Measurements from ENCODE around the gene CREBBP.

CREBBP gene

GRCh38 chr16:3706253-3707012 lies 174.1 kb downstream of the CREBBP start:
- no peak for DNase-seq
- H3K36me3 ChIP-seq (ENCODE audit: control insufficient read depth in 4 of 4, insufficient read depth in 4 of 4, low read length in 3 of 4) = peaks cover 0 to 8% (median 2%) of the 10 kb centered on the region in 4 experiments
- H3K27ac ChIP-seq (ENCODE audit: insufficient read depth in 1 of 2, low read depth in 1 of 2, low read length in 2 of 2, poor library complexity in 1 of 2, severe bottlenecking in 2 of 2) = no peak overlapping the region
- no peaks in the 10 kb centered on the region for H3K9me3 ChIP-seq (ENCODE audit: control extremely low read depth in 1 of 5, control insufficient read depth in 4 of 5, insufficient read depth in 2 of 5, low read depth in 1 of 5, low read length in 4 of 5)
- no peak overlapping the region for H3K4me3 ChIP-seq (ENCODE audit: control insufficient read depth in 1 of 7, extremely low read depth in 1 of 7, insufficient read depth in 4 of 7, low read depth in 2 of 7, low read length in 6 of 7)
- peaks cover 0 to 6% (median 4%) of the 10 kb centered on the region in 4 experiments for H3K4me1 ChIP-seq (ENCODE audit: control extremely low read depth in 1 of 4, control insufficient read depth in 4 of 4, insufficient read depth in 4 of 4, low read length in 3 of 4)
- WGBS (ENCODE audit: insufficient coverage) = 100% methylated on average over 3 of the region's 10 CpGs
- peaks cover 0 to 30% (median 12%) of the 10 kb centered on the region in 5 experiments for H3K27me3 ChIP-seq (replicated peaks in 2 of 5; ENCODE audit: control insufficient read depth in 4 of 5, insufficient read depth in 5 of 5, low read length in 4 of 5)
- POLR2A ChIA-PET = no interaction called here
- CTCF ChIA-PET = no interaction called here

- no peak for DNase-seq
- peaks cover 0 to 45% (median 22%) of the 10 kb centered on the region in 5 experiments for H3K27me3 ChIP-seq (replicated peaks in 2 of 5; ENCODE audit: control insufficient read depth in 4 of 5, insufficient read depth in 5 of 5, low read length in 4 of 5)
- CTCF ChIA-PET = interaction anchor here (0.7 to 1.7 kb wide), 2 partner anchors 10 to 11 kb away, joined by 3 to 6 read pairs; no protein-coding TSS in a partner anchor
- peaks cover 0 to 8% (median 2%) of the 10 kb centered on the region in 4 experiments for H3K36me3 ChIP-seq (ENCODE audit: control insufficient read depth in 4 of 4, insufficient read depth in 4 of 4, low read length in 3 of 4)
- WGBS (ENCODE audit: insufficient coverage) = 97% methylated on average over 7 of the region's 7 CpGs
- H3K27ac ChIP-seq (ENCODE audit: insufficient read depth in 1 of 2, low read depth in 1 of 2, low read length in 2 of 2, poor library complexity in 1 of 2, severe bottlenecking in 2 of 2) = no peak overlapping the region
- H3K4me1 ChIP-seq (ENCODE audit: control extremely low read depth in 1 of 4, control insufficient read depth in 4 of 4, insufficient read depth in 4 of 4, low read length in 3 of 4) = peaks cover 4 to 16% (median 11%) of the 10 kb centered on the region in 4 experiments
- no peaks in the 10 kb centered on the region for H3K9me3 ChIP-seq (ENCODE audit: control extremely low read depth in 1 of 5, control insufficient read depth in 4 of 5, insufficient read depth in 2 of 5, low read depth in 1 of 5, low read length in 4 of 5)
- no peak overlapping the region for H3K4me3 ChIP-seq (ENCODE audit: control insufficient read depth in 1 of 7, extremely low read depth in 1 of 7, insufficient read depth in 4 of 7, low read depth in 2 of 7, low read length in 6 of 7)
- POLR2A ChIA-PET = no interaction called here
Measured at GRCh38 chr16:3702082-3702481, 178.4 kb downstream of the CREBBP start.

- POLR2A ChIA-PET = no interaction called here
- CTCF ChIA-PET = interaction anchor here (0.7 to 1.7 kb wide), 2 partner anchors 10 to 11 kb away, joined by 3 to 6 read pairs; no protein-coding TSS in a partner anchor
Measured at GRCh38 chr16:3701531-3701930, 179.0 kb downstream of the CREBBP start.

GRCh38 chr16:3698941-3699340 lies 181.6 kb downstream of the CREBBP start:
- Histone ChIP-seq H3K27me3 (replicated peaks in 2 of 5; ENCODE audit: control insufficient read depth in 4 of 5, insufficient read depth in 5 of 5, low read length in 4 of 5) (peaks cover 0 to 66% (median 33%) of the 10 kb centered on the region in 5 experiments), H3K9me3 (ENCODE audit: control extremely low read depth in 1 of 5, control insufficient read depth in 4 of 5, insufficient read depth in 2 of 5, low read depth in 1 of 5, low read length in 4 of 5) (no peaks in the 10 kb centered on the region), H3K4me3 (ENCODE audit: control insufficient read depth in 1 of 7, extremely low read depth in 1 of 7, insufficient read depth in 4 of 7, low read depth in 2 of 7, low read length in 6 of 7) (no peak overlapping the region), H3K36me3 (ENCODE audit: control insufficient read depth in 4 of 4, insufficient read depth in 4 of 4, low read length in 3 of 4) (peaks cover 0 to 16% (median 5%) of the 10 kb centered on the region in 4 experiments), H3K4me1 (ENCODE audit: control extremely low read depth in 1 of 4, control insufficient read depth in 4 of 4, insufficient read depth in 4 of 4, low read length in 3 of 4) (peaks cover 0 to 14% (median 8%) of the 10 kb centered on the region in 4 experiments), H3K27ac (ENCODE audit: insufficient read depth in 1 of 2, low read depth in 1 of 2, low read length in 2 of 2, poor library complexity in 1 of 2, severe bottlenecking in 2 of 2) (no peak overlapping the region)
- peak; percentile 92 to 98 (median 97) for DNase-seq
- CTCF ChIA-PET = interaction anchor here (0.9 to 1.7 kb wide), 3 partner anchors 10 to 15 kb away, joined by 3 to 5 read pairs (median 4); no protein-coding TSS in a partner anchor
- 0% methylated on average over 1 of the region's 4 CpGs for WGBS (ENCODE audit: insufficient coverage)
- POLR2A ChIA-PET = interaction anchor here (0.6 kb wide), 1 partner anchor 70 kb away, joined by 3 read pairs; no protein-coding TSS in a partner anchor

More at GRCh38 chr16:3701531-3701930, 179.0 kb downstream of the CREBBP start:
- DNase-seq = no peak
- Histone ChIP-seq H3K27ac (ENCODE audit: insufficient read depth in 1 of 2, low read depth in 1 of 2, low read length in 2 of 2, poor library complexity in 1 of 2, severe bottlenecking in 2 of 2) (no peak overlapping the region), H3K4me3 (ENCODE audit: control insufficient read depth in 1 of 7, extremely low read depth in 1 of 7, insufficient read depth in 4 of 7, low read depth in 2 of 7, low read length in 6 of 7) (no peak overlapping the region), H3K27me3 (replicated peaks in 2 of 5; ENCODE audit: control insufficient read depth in 4 of 5, insufficient read depth in 5 of 5, low read length in 4 of 5) (peaks cover 0 to 51% (median 26%) of the 10 kb centered on the region in 5 experiments), H3K36me3 (ENCODE audit: control insufficient read depth in 4 of 4, insufficient read depth in 4 of 4, low read length in 3 of 4) (peaks cover 0 to 8% (median 2%) of the 10 kb centered on the region in 4 experiments), H3K9me3 (ENCODE audit: control extremely low read depth in 1 of 5, control insufficient read depth in 4 of 5, insufficient read depth in 2 of 5, low read depth in 1 of 5, low read length in 4 of 5) (no peaks in the 10 kb centered on the region), H3K4me1 (ENCODE audit: control extremely low read depth in 1 of 4, control insufficient read depth in 4 of 4, insufficient read depth in 4 of 4, low read length in 3 of 4) (peaks cover under 1 to 15% (median 10%) of the 10 kb centered on the region in 4 experiments)
- no CpG with 5 or more reads among the region's 4 CpGs for WGBS (ENCODE audit: insufficient coverage)

- 75% methylated on average over 10 of the region's 13 CpGs for WGBS (ENCODE audit: insufficient coverage)
- Histone ChIP-seq H3K27ac (ENCODE audit: insufficient read depth in 1 of 2, low read depth in 1 of 2, low read length in 2 of 2, poor library complexity in 1 of 2, severe bottlenecking in 2 of 2) (no peak overlapping the region), H3K4me3 (ENCODE audit: control insufficient read depth in 1 of 7, extremely low read depth in 1 of 7, insufficient read depth in 4 of 7, low read depth in 2 of 7, low read length in 6 of 7) (no peak overlapping the region), H3K36me3 (ENCODE audit: control insufficient read depth in 4 of 4, insufficient read depth in 4 of 4, low read length in 3 of 4) (peaks cover 0 to 15% (median 4%) of the 10 kb centered on the region in 4 experiments), H3K27me3 (replicated peaks in 2 of 5; ENCODE audit: control insufficient read depth in 4 of 5, insufficient read depth in 5 of 5, low read length in 4 of 5) (peaks cover 0 to 59% (median 32%) of the 10 kb centered on the region in 5 experiments), H3K4me1 (ENCODE audit: control extremely low read depth in 1 of 4, control insufficient read depth in 4 of 4, insufficient read depth in 4 of 4, low read length in 3 of 4) (peaks cover 0 to 14% (median 8%) of the 10 kb centered on the region in 4 experiments), H3K9me3 (ENCODE audit: control extremely low read depth in 1 of 5, control insufficient read depth in 4 of 5, insufficient read depth in 2 of 5, low read depth in 1 of 5, low read length in 4 of 5) (no peaks in the 10 kb centered on the region)
- ChIA-PET CTCF (no interaction called here), POLR2A (no interaction called here)
- peak; percentile 21 to 56 (median 30) for DNase-seq
Measured at GRCh38 chr16:3696425-3697218, 183.9 kb downstream of the CREBBP start.

GRCh38 chr16:3695610-3696369 lies 184.7 kb downstream of the CREBBP start:
- Histone ChIP-seq H3K4me1 (ENCODE audit: control extremely low read depth in 1 of 4, control insufficient read depth in 4 of 4, insufficient read depth in 4 of 4, low read length in 3 of 4) (peaks cover 0 to 14% (median 8%) of the 10 kb centered on the region in 4 experiments), H3K27ac (ENCODE audit: insufficient read depth in 1 of 2, low read depth in 1 of 2, low read length in 2 of 2, poor library complexity in 1 of 2, severe bottlenecking in 2 of 2) (no peak overlapping the region), H3K27me3 (replicated peaks in 2 of 5; ENCODE audit: control insufficient read depth in 4 of 5, insufficient read depth in 5 of 5, low read length in 4 of 5) (peaks cover 0 to 57% (median 32%) of the 10 kb centered on the region in 5 experiments), H3K9me3 (ENCODE audit: control extremely low read depth in 1 of 5, control insufficient read depth in 4 of 5, insufficient read depth in 2 of 5, low read depth in 1 of 5, low read length in 4 of 5) (no peaks in the 10 kb centered on the region), H3K4me3 (ENCODE audit: control insufficient read depth in 1 of 7, extremely low read depth in 1 of 7, insufficient read depth in 4 of 7, low read depth in 2 of 7, low read length in 6 of 7) (no peak overlapping the region), H3K36me3 (ENCODE audit: control insufficient read depth in 4 of 4, insufficient read depth in 4 of 4, low read length in 3 of 4) (peaks cover 0 to 13% (median 4%) of the 10 kb centered on the region in 4 experiments)
- WGBS (ENCODE audit: insufficient coverage) = 98% methylated on average over 15 of the region's 19 CpGs
- DNase-seq = peak in 2 of 3 donors; percentile 22 to 30
- POLR2A ChIA-PET = no interaction called here
- CTCF ChIA-PET = interaction anchor here (0.6 kb wide), 1 partner anchor 28 kb away, joined by 3 read pairs; no protein-coding TSS in a partner anchor
